Measurements from ENCODE around the gene PFKFB2. TPM values are rescaled to one million over a fixed set of nuclear protein-coding genes. Genes with fewer than 3 reads are reported as not detected.

PFKFB2 gene
- total and polyA plus RNA-seq, 2 of the 8 experiments (the other 6 are each of a cell fraction or from before 2014, with no cell fraction given) = 6.7 to 19.1 TPM

DNA sequence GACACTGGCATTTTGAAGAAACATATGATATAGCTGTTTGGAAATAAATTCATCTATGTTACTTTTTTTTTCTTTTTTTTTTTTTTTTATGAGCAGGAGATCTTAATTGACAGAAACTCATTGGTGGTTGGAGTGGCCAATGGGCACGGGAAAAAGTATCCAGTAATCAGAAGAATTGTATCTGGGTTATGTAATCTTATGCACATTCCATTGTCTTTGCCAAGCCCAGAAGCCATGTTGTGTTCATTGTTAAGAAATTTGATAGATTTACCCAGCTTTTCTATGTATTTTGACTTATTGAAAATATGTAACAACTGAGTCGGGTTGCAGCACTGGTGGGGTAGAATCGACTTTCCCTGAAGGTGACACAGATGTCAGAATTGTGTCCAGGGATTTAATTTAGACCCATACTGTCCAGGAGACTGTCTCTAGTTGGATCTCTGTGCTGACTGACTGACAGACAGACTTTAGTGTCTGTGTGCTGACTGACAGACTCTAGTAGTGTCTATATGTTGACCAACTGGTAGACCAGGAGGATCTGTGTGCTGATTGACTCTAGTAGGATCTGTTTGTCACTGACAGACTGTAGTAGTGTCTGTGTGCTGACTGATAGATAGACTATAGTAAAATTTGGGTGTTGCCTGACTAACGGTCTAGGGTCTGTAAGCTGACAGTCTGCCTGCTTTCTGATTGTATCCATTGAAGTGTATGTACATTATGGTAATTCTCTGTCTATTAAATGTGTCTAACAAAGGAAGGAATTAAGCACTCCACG lies 23.3 kb downstream of the PFKFB2 start (continued):
- TF ChIP-seq, protein P1, sequence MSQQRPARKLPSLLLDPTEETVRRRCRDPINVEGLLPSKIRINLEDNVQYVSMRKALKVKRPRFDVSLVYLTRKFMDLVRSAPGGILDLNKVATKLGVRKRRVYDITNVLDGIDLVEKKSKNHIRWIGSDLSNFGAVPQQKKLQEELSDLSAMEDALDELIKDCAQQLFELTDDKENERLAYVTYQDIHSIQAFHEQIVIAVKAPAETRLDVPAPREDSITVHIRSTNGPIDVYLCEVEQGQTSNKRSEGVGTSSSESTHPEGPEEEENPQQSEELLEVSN (IDR thresholded peaks at IDR 0.05) = no peak
- TF ChIP-seq SP1 (IDR thresholded peaks at IDR 0.05; ENCODE audit: low read depth, low read length) (no peak), GABPA (IDR thresholded peaks at IDR 0.05; ENCODE audit: borderline replicate concordance, insufficient read depth, low read length) (no peak), SIRT6 (IDR thresholded peaks at IDR 0.05; ENCODE audit: low read length) (no peak), JUND (IDR thresholded peaks at IDR 0.05; ENCODE audit: low read length) (no peak), HDAC6 (IDR thresholded peaks at IDR 0.05; ENCODE audit: low read depth, low read length) (no peak)

All from H1 (cell line).